Caki2 (cell line): ENCODE measurements around the gene RPL11. TPM values are rescaled to one million over a fixed set of nuclear protein-coding genes. Genes with fewer than 3 reads are reported as not detected.
"Not testable (repeated sequence)": the region's sequence is repeated elsewhere in the genome, so short reads cannot be mapped to it uniquely, and the experiment has no call there.

ENCODE experiments used
- DNase-seq: peaks from one replicate; pipeline ENCODE4 v3.0.0-alpha.2; 2015; ENCODE audit warnings: low read depth
- in situ Hi-C: cut with HindIII; loops from 2 replicates; pipeline ENCODE4 v1.10.0; 2016; ENCODE audit warnings: low sequenced_read_pairs, low pct_unique_long_range_greater_than_20kb, mixed read lengths
- total RNA-seq: library from RNA; depleted of rRNA; stranded (reverse); fragments of >200 nt; shearing (Covaris generic); gene quantifications from 2 replicates; pipeline ENCODE4 v1.2.3, GENCODE V29; 2014; ENCODE audit warnings: low replicate concordance

Gene RPL11
- total RNA-seq, 1 experiment from 2014 or later = 414 TPM

- in situ Hi-C loops = no loop called here
- DNase-seq = peak; percentile 59
Observed at GRCh38 chr1:23673086-23673813, 18.4 kb upstream of the RPL11 start.

- DNase-seq = no peak
- in situ Hi-C loops = no loop called here
Observed at GRCh38 chr1:23679815-23680214, 11.8 kb upstream of the RPL11 start.

DNA sequence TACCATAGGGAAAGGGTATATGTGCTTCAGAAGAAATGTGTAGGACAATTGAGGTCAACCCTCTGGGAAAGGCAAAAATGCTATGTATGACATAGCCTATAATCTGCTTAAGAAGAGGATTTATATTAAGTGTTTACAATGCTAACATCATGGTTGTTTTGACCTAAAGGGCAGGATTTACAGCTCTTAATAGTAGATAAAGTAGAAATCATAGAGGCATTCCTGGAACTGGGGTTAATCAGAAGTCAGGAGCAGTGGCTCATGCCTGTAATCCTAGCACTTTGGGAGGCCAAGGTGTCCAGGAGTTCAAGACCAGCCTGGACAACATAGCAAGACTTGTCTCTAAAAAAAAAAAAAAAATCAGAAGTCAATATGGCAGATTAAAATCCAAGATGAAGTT lies 8.7 kb upstream of the RPL11 start:
- no peak for DNase-seq
- in situ Hi-C loops = no loop called here

DNA sequence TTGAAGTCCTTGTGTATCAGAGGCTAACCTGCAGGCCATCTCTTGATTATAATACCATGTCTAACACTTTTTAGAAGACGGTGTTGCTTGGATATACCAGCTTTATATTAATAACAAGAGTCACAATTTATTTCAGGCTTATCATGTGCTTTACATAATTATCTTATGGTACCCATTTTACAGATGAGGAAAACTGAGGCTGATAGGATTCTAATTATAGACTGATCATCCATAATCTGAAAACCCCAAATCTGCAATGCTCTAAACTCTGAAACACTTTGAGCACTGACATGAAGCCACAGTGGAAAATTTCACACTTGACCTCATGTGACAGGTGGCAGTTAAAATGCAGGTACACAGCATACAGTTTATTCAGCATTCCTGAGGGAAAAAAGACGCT lies 7.2 kb upstream of the RPL11 start:
- in situ Hi-C loops = no loop called here
- DNase-seq = no peak

GRCh38 chr1:23685197-23685596 lies 6.4 kb upstream of the RPL11 start:
- DNase-seq, in situ Hi-C loops: not testable (repeated sequence)

DNA sequence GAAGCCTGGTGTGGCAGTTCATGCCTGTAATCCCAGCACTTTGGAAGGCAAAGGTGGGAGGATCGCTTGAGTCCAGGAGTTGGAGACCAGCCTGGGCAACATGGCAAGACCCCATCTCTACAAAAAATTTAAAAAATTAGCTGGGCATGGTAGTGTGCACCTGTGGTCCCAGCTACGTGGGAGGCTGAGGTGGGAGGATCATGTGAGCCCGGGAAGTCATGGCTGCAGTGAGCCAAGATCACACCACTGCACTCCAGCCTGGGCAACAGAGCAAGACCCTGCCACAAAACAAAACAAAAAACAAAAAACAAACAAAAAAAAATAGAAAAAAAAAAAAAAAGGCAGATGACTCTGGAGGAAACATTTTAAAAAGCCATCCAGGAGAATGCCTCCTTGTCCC lies 3.9 kb upstream of the RPL11 start:
- DNase-seq, in situ Hi-C loops: not testable (repeated sequence)

- DNase-seq, in situ Hi-C loops: not testable (repeated sequence)
Observed at GRCh38 chr1:23688281-23688680, 3.3 kb upstream of the RPL11 start.

- DNase-seq = no peak
- in situ Hi-C loops = no loop called here
Observed at GRCh38 chr1:23692308-23692871, 784 bp downstream of the RPL11 start.

DNA sequence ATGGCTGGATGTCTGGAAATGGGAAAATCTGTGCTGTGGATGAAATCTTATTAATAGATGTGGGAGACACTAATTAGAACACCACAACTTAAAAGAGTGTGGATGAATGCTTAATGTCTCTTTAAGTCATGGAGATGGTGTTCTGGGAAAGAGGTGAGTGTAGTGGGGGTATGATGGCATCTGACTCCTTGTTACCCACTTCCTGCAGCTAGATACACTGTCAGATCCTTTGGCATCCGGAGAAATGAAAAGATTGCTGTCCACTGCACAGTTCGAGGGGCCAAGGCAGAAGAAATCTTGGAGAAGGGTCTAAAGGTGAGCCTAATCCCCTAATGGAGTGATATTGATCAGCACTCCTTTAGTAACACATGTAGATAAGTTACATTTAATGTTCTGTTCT lies 2.0 kb downstream of the RPL11 start:
- in situ Hi-C loops = no loop called here
- DNase-seq = no peak

- in situ Hi-C loops = no loop called here
- DNase-seq = no peak
Observed at GRCh38 chr1:23694371-23694770, 2.8 kb downstream of the RPL11 start.

- no peak for DNase-seq
- in situ Hi-C loops = no loop called here
Observed at GRCh38 chr1:23695667-23696066, 4.1 kb downstream of the RPL11 start.

DNA sequence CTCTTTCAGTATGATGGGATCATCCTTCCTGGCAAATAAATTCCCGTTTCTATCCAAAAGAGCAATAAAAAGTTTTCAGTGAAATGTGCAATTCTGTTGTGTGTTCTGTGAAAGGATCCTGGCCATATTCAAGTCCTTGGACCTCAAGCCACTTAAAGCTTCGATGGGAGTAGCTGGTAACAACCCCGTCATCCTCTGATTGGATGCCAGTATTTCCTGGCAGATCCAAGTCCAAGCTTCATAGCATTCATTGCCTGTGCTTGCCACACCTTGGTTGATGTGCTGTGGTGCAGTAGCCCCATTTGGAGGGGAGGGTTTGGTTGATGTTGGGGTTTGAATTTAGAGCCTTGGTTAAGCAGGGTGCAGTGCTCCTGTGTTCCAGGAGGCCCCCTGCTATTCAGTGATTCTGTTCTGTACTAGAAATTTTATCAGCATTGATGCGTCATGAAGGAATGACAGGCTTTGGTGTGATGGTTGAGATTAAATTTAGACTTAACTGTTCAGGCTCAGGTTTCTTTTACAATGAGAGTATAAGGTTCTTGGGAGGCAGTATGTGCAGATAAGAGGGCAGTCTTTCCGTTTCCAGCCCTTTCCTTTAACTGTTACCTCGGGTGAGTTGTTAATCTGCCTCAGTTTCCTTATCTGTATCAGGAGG lies 4.9 kb downstream of the RPL11 start:
- in situ Hi-C loops = no loop called here
- DNase-seq = no peak

DNA sequence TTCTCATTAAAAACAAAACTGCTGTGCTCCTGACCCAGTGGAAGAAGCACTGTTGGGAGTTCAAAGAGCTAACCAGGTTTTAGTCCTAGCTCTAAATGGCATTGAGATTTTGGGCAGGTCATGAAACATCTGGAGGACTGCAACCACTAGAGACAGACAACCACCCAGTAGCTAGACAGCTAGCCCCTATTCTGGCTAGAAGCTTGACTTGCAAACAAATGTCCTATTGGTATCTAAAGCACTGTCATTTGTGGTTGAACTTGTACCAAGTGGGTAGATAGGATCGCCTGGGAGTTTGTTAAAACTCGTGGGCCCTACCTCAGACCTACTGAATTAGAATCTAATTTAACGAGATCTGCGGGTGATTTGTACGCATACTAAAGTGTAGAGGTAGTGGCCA lies 6.9 kb downstream of the RPL11 start:
- in situ Hi-C loops = no loop called here

GRCh38 chr1:23699280-23700179 lies 7.9 kb downstream of the RPL11 start:
- in situ Hi-C loops = no loop called here

More for the DNA sequence above, 6.9 kb downstream of the RPL11 start:
- DNase-seq = no peak

DNA sequence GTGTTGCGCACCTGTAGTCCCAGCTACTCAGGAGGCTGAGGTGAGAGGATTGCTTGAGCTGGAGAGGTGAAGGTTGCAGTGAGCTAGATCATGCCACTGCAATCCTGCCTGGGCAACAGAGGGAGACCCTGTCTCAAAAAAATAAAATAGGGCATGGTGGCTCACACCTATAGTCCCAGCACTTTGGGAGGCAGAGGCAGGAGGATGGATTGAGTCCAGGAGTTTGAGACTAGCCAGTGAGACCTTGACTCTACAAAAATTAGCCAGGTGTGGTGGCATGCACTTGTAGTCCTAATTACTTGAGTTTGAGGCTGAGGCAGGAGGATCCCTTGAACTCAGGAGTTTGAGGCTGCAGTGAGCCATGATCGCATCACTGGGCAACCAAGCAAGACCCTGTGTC lies 9.7 kb downstream of the RPL11 start:
- DNase-seq = no peak
- in situ Hi-C loops = no loop called here

More at GRCh38 chr1:23699280-23700179, 7.9 kb downstream of the RPL11 start:
- DNase-seq = no peak

- in situ Hi-C loops = no loop called here
- no peak for DNase-seq
Observed at GRCh38 chr1:23701996-23702395, 10.4 kb downstream of the RPL11 start.

GRCh38 chr1:23704834-23705495 lies 13.4 kb downstream of the RPL11 start:
- DNase-seq = no peak
- in situ Hi-C loops = no loop called here

- DNase-seq = no peak
- in situ Hi-C loops = no loop called here
Observed at GRCh38 chr1:23709229-23709628, 17.6 kb downstream of the RPL11 start.
